ENCODE results near the gene ARHGEF6.

DNA sequence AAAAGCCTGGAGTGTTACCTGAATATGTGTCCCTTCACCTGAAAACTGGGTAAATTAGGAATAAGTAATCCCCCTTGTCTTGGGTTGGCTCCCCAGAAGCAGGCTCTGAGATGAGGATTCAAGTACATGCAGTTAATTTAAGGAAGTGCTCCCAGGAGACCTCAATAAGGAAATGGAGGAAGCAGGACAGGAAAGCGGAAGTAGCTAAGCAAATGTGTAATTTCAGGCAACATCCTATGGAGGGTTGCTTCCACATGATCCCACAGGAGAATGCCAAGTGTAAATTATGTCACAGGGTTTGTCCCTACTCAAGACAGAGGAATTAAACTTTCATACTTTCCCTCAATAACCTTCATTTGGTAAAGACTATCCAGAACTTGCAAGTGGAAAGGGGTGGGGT is 48.1 kb upstream of the ARHGEF6 start:
- TF ChIP-seq, protein P1, sequence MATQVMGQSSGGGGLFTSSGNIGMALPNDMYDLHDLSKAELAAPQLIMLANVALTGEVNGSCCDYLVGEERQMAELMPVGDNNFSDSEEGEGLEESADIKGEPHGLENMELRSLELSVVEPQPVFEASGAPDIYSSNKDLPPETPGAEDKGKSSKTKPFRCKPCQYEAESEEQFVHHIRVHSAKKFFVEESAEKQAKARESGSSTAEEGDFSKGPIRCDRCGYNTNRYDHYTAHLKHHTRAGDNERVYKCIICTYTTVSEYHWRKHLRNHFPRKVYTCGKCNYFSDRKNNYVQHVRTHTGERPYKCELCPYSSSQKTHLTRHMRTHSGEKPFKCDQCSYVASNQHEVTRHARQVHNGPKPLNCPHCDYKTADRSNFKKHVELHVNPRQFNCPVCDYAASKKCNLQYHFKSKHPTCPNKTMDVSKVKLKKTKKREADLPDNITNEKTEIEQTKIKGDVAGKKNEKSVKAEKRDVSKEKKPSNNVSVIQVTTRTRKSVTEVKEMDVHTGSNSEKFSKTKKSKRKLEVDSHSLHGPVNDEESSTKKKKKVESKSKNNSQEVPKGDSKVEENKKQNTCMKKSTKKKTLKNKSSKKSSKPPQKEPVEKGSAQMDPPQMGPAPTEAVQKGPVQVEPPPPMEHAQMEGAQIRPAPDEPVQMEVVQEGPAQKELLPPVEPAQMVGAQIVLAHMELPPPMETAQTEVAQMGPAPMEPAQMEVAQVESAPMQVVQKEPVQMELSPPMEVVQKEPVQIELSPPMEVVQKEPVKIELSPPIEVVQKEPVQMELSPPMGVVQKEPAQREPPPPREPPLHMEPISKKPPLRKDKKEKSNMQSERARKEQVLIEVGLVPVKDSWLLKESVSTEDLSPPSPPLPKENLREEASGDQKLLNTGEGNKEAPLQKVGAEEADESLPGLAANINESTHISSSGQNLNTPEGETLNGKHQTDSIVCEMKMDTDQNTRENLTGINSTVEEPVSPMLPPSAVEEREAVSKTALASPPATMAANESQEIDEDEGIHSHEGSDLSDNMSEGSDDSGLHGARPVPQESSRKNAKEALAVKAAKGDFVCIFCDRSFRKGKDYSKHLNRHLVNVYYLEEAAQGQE (IDR thresholded peaks at IDR 0.05; ENCODE audit: unreplicated experiment), result no peak
- TF ChIP-seq, protein P2, sequence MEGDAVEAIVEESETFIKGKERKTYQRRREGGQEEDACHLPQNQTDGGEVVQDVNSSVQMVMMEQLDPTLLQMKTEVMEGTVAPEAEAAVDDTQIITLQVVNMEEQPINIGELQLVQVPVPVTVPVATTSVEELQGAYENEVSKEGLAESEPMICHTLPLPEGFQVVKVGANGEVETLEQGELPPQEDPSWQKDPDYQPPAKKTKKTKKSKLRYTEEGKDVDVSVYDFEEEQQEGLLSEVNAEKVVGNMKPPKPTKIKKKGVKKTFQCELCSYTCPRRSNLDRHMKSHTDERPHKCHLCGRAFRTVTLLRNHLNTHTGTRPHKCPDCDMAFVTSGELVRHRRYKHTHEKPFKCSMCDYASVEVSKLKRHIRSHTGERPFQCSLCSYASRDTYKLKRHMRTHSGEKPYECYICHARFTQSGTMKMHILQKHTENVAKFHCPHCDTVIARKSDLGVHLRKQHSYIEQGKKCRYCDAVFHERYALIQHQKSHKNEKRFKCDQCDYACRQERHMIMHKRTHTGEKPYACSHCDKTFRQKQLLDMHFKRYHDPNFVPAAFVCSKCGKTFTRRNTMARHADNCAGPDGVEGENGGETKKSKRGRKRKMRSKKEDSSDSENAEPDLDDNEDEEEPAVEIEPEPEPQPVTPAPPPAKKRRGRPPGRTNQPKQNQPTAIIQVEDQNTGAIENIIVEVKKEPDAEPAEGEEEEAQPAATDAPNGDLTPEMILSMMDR (conservative IDR thresholded peaks at IDR 0.05; ENCODE audit: low read depth in 2 of 2), result no peak
- TF ChIP-seq EZH2phosphoT487 (IDR thresholded peaks at IDR 0.05; ENCODE audit: unreplicated experiment) (no peak), EZH2 (IDR thresholded peaks at IDR 0.05; ENCODE audit: low read depth, unreplicated experiment) (no peak), NANOG (IDR thresholded peaks at IDR 0.05; ENCODE audit: borderline replicate concordance) (no peak), POLR2AphosphoS5 (IDR thresholded peaks at IDR 0.05; ENCODE audit: low read depth) (no peak), CREB1 (CRISPR knock-in tag; IDR thresholded peaks at IDR 0.05; ENCODE audit: low read depth) (no peak), JUNB (IDR thresholded peaks at IDR 0.05; ENCODE audit: unreplicated experiment) (no peak), STAT1 (IDR thresholded peaks at IDR 0.05; ENCODE audit: unreplicated experiment) (no peak)
- TF ChIP-seq, protein P3, sequence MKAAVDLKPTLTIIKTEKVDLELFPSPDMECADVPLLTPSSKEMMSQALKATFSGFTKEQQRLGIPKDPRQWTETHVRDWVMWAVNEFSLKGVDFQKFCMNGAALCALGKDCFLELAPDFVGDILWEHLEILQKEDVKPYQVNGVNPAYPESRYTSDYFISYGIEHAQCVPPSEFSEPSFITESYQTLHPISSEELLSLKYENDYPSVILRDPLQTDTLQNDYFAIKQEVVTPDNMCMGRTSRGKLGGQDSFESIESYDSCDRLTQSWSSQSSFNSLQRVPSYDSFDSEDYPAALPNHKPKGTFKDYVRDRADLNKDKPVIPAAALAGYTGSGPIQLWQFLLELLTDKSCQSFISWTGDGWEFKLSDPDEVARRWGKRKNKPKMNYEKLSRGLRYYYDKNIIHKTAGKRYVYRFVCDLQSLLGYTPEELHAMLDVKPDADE (IDR thresholded peaks at IDR 0.05), result no peak
- TF ChIP-seq, protein P4, sequence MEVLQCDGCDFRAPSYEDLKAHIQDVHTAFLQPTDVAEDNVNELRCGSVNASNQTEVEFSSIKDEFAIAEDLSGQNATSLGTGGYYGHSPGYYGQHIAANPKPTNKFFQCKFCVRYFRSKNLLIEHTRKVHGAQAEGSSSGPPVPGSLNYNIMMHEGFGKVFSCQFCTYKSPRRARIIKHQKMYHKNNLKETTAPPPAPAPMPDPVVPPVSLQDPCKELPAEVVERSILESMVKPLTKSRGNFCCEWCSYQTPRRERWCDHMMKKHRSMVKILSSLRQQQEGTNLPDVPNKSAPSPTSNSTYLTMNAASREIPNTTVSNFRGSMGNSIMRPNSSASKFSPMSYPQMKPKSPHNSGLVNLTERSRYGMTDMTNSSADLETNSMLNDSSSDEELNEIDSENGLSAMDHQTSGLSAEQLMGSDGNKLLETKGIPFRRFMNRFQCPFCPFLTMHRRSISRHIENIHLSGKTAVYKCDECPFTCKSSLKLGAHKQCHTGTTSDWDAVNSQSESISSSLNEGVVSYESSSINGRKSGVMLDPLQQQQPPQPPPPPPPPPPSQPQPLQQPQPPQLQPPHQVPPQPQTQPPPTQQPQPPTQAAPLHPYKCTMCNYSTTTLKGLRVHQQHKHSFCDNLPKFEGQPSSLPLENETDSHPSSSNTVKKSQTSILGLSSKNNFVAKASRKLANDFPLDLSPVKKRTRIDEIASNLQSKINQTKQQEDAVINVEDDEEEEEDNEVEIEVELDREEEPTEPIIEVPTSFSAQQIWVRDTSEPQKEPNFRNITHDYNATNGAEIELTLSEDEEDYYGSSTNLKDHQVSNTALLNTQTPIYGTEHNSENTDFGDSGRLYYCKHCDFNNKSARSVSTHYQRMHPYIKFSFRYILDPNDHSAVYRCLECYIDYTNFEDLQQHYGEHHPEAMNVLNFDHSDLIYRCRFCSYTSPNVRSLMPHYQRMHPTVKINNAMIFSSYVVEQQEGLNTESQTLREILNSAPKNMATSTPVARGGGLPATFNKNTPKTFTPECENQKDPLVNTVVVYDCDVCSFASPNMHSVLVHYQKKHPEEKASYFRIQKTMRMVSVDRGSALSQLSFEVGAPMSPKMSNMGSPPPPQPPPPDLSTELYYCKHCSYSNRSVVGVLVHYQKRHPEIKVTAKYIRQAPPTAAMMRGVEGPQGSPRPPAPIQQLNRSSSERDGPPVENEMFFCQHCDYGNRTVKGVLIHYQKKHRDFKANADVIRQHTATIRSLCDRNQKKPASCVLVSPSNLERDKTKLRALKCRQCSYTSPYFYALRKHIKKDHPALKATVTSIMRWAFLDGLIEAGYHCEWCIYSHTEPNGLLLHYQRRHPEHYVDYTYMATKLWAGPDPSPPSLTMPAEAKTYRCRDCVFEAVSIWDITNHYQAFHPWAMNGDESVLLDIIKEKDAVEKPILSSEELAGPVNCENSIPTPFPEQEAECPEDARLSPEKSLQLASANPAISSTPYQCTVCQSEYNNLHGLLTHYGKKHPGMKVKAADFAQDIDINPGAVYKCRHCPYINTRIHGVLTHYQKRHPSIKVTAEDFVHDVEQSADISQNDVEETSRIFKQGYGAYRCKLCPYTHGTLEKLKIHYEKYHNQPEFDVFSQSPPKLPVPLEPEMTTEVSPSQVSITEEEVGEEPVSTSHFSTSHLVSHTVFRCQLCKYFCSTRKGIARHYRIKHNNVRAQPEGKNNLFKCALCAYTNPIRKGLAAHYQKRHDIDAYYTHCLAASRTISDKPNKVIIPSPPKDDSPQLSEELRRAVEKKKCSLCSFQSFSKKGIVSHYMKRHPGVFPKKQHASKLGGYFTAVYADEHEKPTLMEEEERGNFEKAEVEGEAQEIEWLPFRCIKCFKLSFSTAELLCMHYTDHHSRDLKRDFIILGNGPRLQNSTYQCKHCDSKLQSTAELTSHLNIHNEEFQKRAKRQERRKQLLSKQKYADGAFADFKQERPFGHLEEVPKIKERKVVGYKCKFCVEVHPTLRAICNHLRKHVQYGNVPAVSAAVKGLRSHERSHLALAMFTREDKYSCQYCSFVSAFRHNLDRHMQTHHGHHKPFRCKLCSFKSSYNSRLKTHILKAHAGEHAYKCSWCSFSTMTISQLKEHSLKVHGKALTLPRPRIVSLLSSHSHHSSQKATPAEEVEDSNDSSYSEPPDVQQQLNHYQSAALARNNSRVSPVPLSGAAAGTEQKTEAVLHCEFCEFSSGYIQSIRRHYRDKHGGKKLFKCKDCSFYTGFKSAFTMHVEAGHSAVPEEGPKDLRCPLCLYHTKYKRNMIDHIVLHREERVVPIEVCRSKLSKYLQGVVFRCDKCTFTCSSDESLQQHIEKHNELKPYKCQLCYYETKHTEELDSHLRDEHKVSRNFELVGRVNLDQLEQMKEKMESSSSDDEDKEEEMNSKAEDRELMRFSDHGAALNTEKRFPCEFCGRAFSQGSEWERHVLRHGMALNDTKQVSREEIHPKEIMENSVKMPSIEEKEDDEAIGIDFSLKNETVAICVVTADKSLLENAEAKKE (CRISPR knock-in tag; IDR thresholded peaks at IDR 0.05), result no peak

Measured in GM23338 (cell line).